Ishikawa (cell line): ENCODE measurements around the gene TERT.

Experiments used
- CEBPB ChIP-seq: IDR thresholded peaks from 2 replicates; pipeline ENCODE4 v1.6.1; 2012
- CREB1 ChIP-seq: IDR thresholded peaks from 2 replicates; pipeline ENCODE4 v1.6.1; 2012; ENCODE audit warnings: low read depth
- EP300 ChIP-seq: IDR thresholded peaks from 2 replicates; pipeline ENCODE4 v1.6.1; 2012; ENCODE audit warnings: borderline replicate concordance
- FOXM1 ChIP-seq: IDR thresholded peaks from 2 replicates; pipeline ENCODE4 v1.6.1; 2012; ENCODE audit warnings: low read depth, borderline replicate concordance
- MAX ChIP-seq: IDR thresholded peaks from 2 replicates; pipeline ENCODE4 v1.6.1; 2012
- NFIC ChIP-seq: IDR thresholded peaks from 2 replicates; pipeline ENCODE4 v1.6.1; 2012
- RAD21 ChIP-seq: IDR thresholded peaks from 2 replicates; pipeline ENCODE4 v1.6.1; 2012; ENCODE audit warnings: low read depth
- TAF1 ChIP-seq: IDR thresholded peaks from 2 replicates; pipeline ENCODE4 v1.6.1; 2012; ENCODE audit warnings: low read depth, mild to moderate bottlenecking
- TCF12 ChIP-seq: IDR thresholded peaks from 2 replicates; pipeline ENCODE4 v1.6.1; 2012; ENCODE audit warnings: low read depth
- TEAD4 ChIP-seq: IDR thresholded peaks from 2 replicates; pipeline ENCODE4 v1.6.1; 2012
- USF1 ChIP-seq: IDR thresholded peaks from 2 replicates; pipeline ENCODE4 v1.6.1; 2012
- YY1 ChIP-seq: IDR thresholded peaks from 2 replicates; pipeline ENCODE4 v1.6.1; 2012; ENCODE audit warnings: low read depth

GRCh38 chr5:1214163-1214935, 80.5 kb downstream of the TERT start:
- TF ChIP-seq MAX (no peak), CEBPB (no peak), USF1 (no peak), RAD21 (no peak), TAF1 (no peak), YY1 (no peak), TEAD4 (no peak), EP300 (no peak), CREB1 (no peak), FOXM1 (no peak), NFIC (no peak), TCF12 (no peak)
